Spleen (tissue), 7 donors: ENCODE measurements around the gene NRL.

Experiments used
- CTCF ChIP-seq, 11 experiments: fragments of 200-600 bp in 7 of 11; fragments of 450-650 bp in 4 of 11; sonication (generic) in 4 of 11; IDR thresholded peaks in 8 of 11; conservative IDR thresholded peaks in 3 of 11; 1 replicate in 7 of 11; 2 replicates in 4 of 11; pipeline versions ENCODE4 v1.4.0 to v1.8.0; 2016 to 2021; ENCODE audit warnings: antibody characterized with exemption in 11 of 11, inconsistent platforms in 4 of 11, mild to moderate bottlenecking in 1 of 11
- POLR2A ChIP-seq, 3 donors: fragments of 450-650 bp; IDR thresholded peaks; one replicate each; pipeline ENCODE4 v1.5.1; 2017; ENCODE audit warnings: antibody characterized with exemption in 3 of 3, mild to moderate bottlenecking in 1 of 3
- POLR2AphosphoS5 ChIP-seq, 3 donors: sonication (generic); formaldehyde crosslinking; IDR thresholded peaks; one replicate each; pipeline ENCODE4 v1.5.1; 2017; ENCODE audit warnings: antibody characterized with exemption in 3 of 3
- donor health status: DM: no; HTN: no; CAD: no; lungs with moderate emphysema.
- donor health status: DM: no; HTN: no; CAD: no.
- donor health status: DM: no; HTN: no; CAD: no.

DNA sequence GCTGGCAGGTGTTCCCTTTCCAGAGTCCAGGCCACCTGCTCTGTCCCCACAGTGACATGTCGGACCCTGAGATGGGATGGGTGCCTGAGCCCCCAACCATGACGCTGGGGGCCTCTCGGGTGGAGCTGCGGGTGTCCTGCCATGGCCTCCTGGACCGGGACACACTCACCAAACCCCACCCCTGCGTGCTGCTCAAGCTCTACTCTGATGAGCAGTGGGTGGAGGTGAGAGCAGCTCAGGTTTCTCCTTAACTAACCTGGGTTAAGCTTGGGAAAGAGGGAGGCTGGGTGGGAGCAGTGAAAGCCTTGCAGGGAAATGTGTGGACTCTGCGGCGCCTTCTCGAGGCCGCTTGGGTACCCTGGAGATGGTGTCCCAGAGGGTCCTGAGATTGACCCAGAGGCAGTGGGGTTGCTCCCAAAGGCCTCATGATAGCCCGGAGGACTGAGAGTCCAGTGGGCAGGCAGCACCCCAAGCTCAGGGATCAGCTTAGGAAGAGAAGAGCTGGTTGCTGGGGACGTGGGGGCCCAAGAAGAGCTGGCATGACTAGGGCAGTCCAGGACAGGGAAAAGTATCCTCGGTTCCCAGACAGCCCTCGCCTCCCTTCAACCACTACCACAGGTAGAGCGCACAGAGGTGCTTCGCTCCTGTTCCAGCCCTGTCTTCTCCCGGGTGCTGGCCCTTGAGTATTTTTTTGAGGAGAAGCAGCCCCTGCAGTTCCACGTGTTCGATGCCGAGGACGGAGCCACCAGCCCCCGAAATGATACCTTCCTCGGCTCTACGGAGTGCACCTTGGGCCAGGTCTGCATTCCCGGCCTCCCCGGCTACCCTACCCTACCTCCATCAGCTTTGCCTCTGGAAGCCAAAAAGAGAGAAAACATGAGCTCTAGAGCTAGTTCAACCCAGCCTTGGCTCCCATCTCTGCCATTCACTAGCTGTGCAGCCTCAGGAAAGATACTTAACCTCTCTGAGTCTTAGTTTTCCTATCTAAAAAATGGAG is 41.6 kb downstream of the NRL start:
- no peak for TF ChIP-seq CTCF (IDR thresholded peaks at IDR 0.05 in 8 of 11, conservative IDR thresholded peaks at IDR 0.05 in 3 of 11)
- TF ChIP-seq POLR2A (IDR thresholded peaks at IDR 0.05) = no peak
- no peak for TF ChIP-seq POLR2AphosphoS5 (IDR thresholded peaks at IDR 0.05)
